AG04450 (cell line): ENCODE results near the gene PTPRQ. TPM values are rescaled to one million over a fixed set of nuclear protein-coding genes. Genes with fewer than 3 reads are reported as not detected.

Source experiments
- CTCF ChIA-PET: fragments of 300-600, 350-600 bp; formaldehyde crosslinking; extraction: SDS; loops from one replicate; lab custom pipeline; 2022; ENCODE audit warnings: antibody characterized with exemption, inconsistent platforms; lab: Charles Lee
- POLR2A ChIA-PET: fragments of 350-600 bp; formaldehyde crosslinking; extraction: SDS; loops from one replicate; lab custom pipeline; 2021; ENCODE audit warnings: antibody characterized with exemption, inconsistent platforms; lab: Yijun Ruan, JAX
- DNase-seq: peaks from one replicate; pipeline ENCODE4 v3.0.0-alpha.2; 2011; ENCODE audit warnings: low read depth, low spot score
- H3K27ac ChIP-seq: one replicate; pipeline ENCODE4 v1.5.1; 2012; ENCODE audit warnings: low read depth, low read length, control low read depth
- H3K27me3 ChIP-seq: one replicate; pipeline ENCODE4 v1.6.0; 2012; ENCODE audit warnings: low read length; ENCODE audit not compliant: control insufficient read depth, insufficient read depth
- H3K4me3 ChIP-seq: 2 replicates; pipeline ENCODE4 v1.5.1; 2011; ENCODE audit warnings: mild to moderate bottlenecking, low read depth, low read length, control low read depth
- H3K9me3 ChIP-seq: 2 replicates; pipeline ENCODE4 v1.5.1; 2012; ENCODE audit warnings: low read length; ENCODE audit not compliant: control insufficient read depth, insufficient read depth
- CTCF ChIP-seq: IDR thresholded peaks from 2 replicates; pipeline ENCODE4 v1.5.1; 2011; ENCODE audit warnings: low read depth, low read length, control low read depth, inconsistent platforms
- polyA plus RNA-seq: library from polyadenylated mRNA; depleted of rRNA; stranded (reverse); fragments of >200 nt; gene quantifications from 2 replicates; pipeline ENCODE4 v1.2.3, GENCODE V29; 2011

PTPRQ gene
- polyA plus RNA-seq, 1 experiment, result 1.1 TPM

- TF ChIP-seq CTCF, result no peak
- DNase-seq, result no peak
- Histone ChIP-seq H3K9me3 (peaks cover 10% of the 10 kb centered on the region), H3K4me3 (no peak overlapping the region), H3K27me3 (no peaks in the 10 kb centered on the region), H3K27ac (no peak overlapping the region)
- CTCF ChIA-PET, result no interaction called here
- POLR2A ChIA-PET, result no interaction called here
Measured at GRCh38 chr12:80513211-80513610, 69.2 kb downstream of the PTPRQ start.

- CTCF ChIA-PET, result no interaction called here
- Histone ChIP-seq H3K27me3 (no peaks in the 10 kb centered on the region), H3K27ac (no peak overlapping the region), H3K4me3 (no peak overlapping the region), H3K9me3 (peaks cover 10% of the 10 kb centered on the region)
- DNase-seq, result no peak
- POLR2A ChIA-PET, result no interaction called here
- TF ChIP-seq CTCF, result no peak
Measured at GRCh38 chr12:80517655-80518054, 73.6 kb downstream of the PTPRQ start.

GRCh38 chr12:80531646-80532045 lies 87.6 kb downstream of the PTPRQ start:
- no peak overlapping the region for H3K27ac ChIP-seq
- H3K27me3 ChIP-seq, result no peaks in the 10 kb centered on the region
- no peaks in the 10 kb centered on the region; the same call in 1 of the 2 replicates for H3K9me3 ChIP-seq
- no peak for TF ChIP-seq CTCF
- POLR2A ChIA-PET, result no interaction called here
- no peak for DNase-seq
- H3K4me3 ChIP-seq, result no peak overlapping the region
- CTCF ChIA-PET, result interaction anchor here (0.7 to 1.7 kb wide), 3 partner anchors 59 to 67 kb away, joined by 3 to 6 read pairs (median 4); no protein-coding TSS in a partner anchor

GRCh38 chr12:80539029-80539428 lies 95.0 kb downstream of the PTPRQ start:
- Histone ChIP-seq H3K27me3 (no peaks in the 10 kb centered on the region), H3K27ac (no peak overlapping the region), H3K9me3 (no peaks in the 10 kb centered on the region; the same call in 1 of the 2 replicates), H3K4me3 (no peak overlapping the region)
- ChIA-PET CTCF (interaction anchor here (1.1 kb wide), 1 partner anchor 66 kb away, joined by 4 read pairs; no protein-coding TSS in a partner anchor), POLR2A (no interaction called here)
- no peak for TF ChIP-seq CTCF
- DNase-seq, result no peak

- DNase-seq, result no peak
- CTCF ChIA-PET, result no interaction called here
- no peak overlapping the region for H3K27ac ChIP-seq
- no peak for TF ChIP-seq CTCF
- H3K27me3 ChIP-seq, result no peaks in the 10 kb centered on the region
- H3K4me3 ChIP-seq, result no peak overlapping the region
- POLR2A ChIA-PET, result no interaction called here
- no peaks in the 10 kb centered on the region for H3K9me3 ChIP-seq
Measured at GRCh38 chr12:80549298-80549697, 105.3 kb downstream of the PTPRQ start.
